ENCODE measurements around the gene PLS1.

PLS1 gene

GRCh38 chr3:142595951-142596725, at the start of gene PLS1:
PLS1 (plus strand) TSS chr3:142596393; CDS start chr3:142664238, 67,845 bp downstream.
- ATAC-seq = peak; percentile 90
- TF ChIP-seq RARB (CRISPR knock-in tag; IDR thresholded peaks at IDR 0.05) (no peak), ZFP30 (CRISPR knock-in tag; IDR thresholded peaks at IDR 0.05) (no peak), ARNTL (CRISPR knock-in tag; IDR thresholded peaks at IDR 0.05; ENCODE audit: borderline replicate concordance, low read depth) (no peak), PATZ1 (CRISPR knock-in tag; IDR thresholded peaks at IDR 0.05; ENCODE audit: borderline replicate concordance) (no peak), CREB5 (CRISPR knock-in tag; IDR thresholded peaks at IDR 0.05; ENCODE audit: low read depth) (no peak), TCF4 (CRISPR knock-in tag; IDR thresholded peaks at IDR 0.05; ENCODE audit: borderline replicate concordance) (no peak), ZNF70 (CRISPR knock-in tag; IDR thresholded peaks at IDR 0.05) (no peak), ZFP3 (CRISPR knock-in tag; IDR thresholded peaks at IDR 0.05) (no peak), ZC3H10 (CRISPR knock-in tag; IDR thresholded peaks at IDR 0.05) (no peak), SNAI2 (CRISPR knock-in tag; IDR thresholded peaks at IDR 0.05) (no peak), ISL1 (CRISPR knock-in tag; IDR thresholded peaks at IDR 0.05) (no peak), CSRNP3 (CRISPR knock-in tag; IDR thresholded peaks at IDR 0.05) (no peak), OSR1 (CRISPR knock-in tag; IDR thresholded peaks at IDR 0.05) (no peak), BACH2 (CRISPR knock-in tag; IDR thresholded peaks at IDR 0.05; ENCODE audit: borderline replicate concordance) (no peak), TOX (CRISPR knock-in tag; IDR thresholded peaks at IDR 0.05; ENCODE audit: borderline replicate concordance) (no peak)
- TF ChIP-seq, protein P1, sequence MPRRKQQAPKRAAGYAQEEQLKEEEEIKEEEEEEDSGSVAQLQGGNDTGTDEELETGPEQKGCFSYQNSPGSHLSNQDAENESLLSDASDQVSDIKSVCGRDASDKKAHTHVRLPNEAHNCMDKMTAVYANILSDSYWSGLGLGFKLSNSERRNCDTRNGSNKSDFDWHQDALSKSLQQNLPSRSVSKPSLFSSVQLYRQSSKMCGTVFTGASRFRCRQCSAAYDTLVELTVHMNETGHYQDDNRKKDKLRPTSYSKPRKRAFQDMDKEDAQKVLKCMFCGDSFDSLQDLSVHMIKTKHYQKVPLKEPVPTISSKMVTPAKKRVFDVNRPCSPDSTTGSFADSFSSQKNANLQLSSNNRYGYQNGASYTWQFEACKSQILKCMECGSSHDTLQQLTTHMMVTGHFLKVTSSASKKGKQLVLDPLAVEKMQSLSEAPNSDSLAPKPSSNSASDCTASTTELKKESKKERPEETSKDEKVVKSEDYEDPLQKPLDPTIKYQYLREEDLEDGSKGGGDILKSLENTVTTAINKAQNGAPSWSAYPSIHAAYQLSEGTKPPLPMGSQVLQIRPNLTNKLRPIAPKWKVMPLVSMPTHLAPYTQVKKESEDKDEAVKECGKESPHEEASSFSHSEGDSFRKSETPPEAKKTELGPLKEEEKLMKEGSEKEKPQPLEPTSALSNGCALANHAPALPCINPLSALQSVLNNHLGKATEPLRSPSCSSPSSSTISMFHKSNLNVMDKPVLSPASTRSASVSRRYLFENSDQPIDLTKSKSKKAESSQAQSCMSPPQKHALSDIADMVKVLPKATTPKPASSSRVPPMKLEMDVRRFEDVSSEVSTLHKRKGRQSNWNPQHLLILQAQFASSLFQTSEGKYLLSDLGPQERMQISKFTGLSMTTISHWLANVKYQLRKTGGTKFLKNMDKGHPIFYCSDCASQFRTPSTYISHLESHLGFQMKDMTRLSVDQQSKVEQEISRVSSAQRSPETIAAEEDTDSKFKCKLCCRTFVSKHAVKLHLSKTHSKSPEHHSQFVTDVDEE (CRISPR knock-in tag; IDR thresholded peaks at IDR 0.05) = no peak
- TF ChIP-seq, protein P2, sequence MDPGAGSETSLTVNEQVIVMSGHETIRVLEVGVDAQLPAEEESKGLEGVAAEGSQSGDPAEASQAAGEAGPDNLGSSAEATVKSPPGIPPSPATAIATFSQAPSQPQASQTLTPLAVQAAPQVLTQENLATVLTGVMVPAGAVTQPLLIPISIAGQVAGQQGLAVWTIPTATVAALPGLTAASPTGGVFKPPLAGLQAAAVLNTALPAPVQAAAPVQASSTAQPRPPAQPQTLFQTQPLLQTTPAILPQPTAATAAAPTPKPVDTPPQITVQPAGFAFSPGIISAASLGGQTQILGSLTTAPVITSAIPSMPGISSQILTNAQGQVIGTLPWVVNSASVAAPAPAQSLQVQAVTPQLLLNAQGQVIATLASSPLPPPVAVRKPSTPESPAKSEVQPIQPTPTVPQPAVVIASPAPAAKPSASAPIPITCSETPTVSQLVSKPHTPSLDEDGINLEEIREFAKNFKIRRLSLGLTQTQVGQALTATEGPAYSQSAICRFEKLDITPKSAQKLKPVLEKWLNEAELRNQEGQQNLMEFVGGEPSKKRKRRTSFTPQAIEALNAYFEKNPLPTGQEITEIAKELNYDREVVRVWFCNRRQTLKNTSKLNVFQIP (CRISPR knock-in tag; IDR thresholded peaks at IDR 0.05; ENCODE audit: borderline replicate concordance, low read depth) = no peak

GRCh38 chr3:142549986-142550385, 46.2 kb upstream of the PLS1 start:
- ATAC-seq = no peak
- TF ChIP-seq CSRNP3 (CRISPR knock-in tag; IDR thresholded peaks at IDR 0.05) (no peak), ZNF70 (CRISPR knock-in tag; IDR thresholded peaks at IDR 0.05) (no peak), ISL1 (CRISPR knock-in tag; IDR thresholded peaks at IDR 0.05) (no peak), RARB (CRISPR knock-in tag; IDR thresholded peaks at IDR 0.05) (no peak), ARNTL (CRISPR knock-in tag; IDR thresholded peaks at IDR 0.05; ENCODE audit: borderline replicate concordance, low read depth) (no peak), ZNF8 (CRISPR knock-in tag; IDR thresholded peaks at IDR 0.05) (no peak), ZFP3 (CRISPR knock-in tag; IDR thresholded peaks at IDR 0.05) (no peak), OSR1 (CRISPR knock-in tag; IDR thresholded peaks at IDR 0.05) (no peak), BACH2 (CRISPR knock-in tag; IDR thresholded peaks at IDR 0.05; ENCODE audit: borderline replicate concordance) (no peak), PPARA (CRISPR knock-in tag; IDR thresholded peaks at IDR 0.05; ENCODE audit: borderline replicate concordance) (no peak), ZFP30 (CRISPR knock-in tag; IDR thresholded peaks at IDR 0.05) (no peak), SNAI2 (CRISPR knock-in tag; IDR thresholded peaks at IDR 0.05) (no peak), ZC3H10 (CRISPR knock-in tag; IDR thresholded peaks at IDR 0.05) (no peak), CSDC2 (CRISPR knock-in tag; IDR thresholded peaks at IDR 0.05) (no peak), GLIS3 (CRISPR knock-in tag; IDR thresholded peaks at IDR 0.05) (no peak), ZNF565 (CRISPR knock-in tag; conservative IDR thresholded peaks at IDR 0.05; ENCODE audit: low read depth) (no peak), TOX (CRISPR knock-in tag; IDR thresholded peaks at IDR 0.05; ENCODE audit: borderline replicate concordance) (no peak)
- TF ChIP-seq, protein P1 (CRISPR knock-in tag; IDR thresholded peaks at IDR 0.05) = no peak
